Measurements from ENCODE around the gene AKT3. TPM values are rescaled to one million over a fixed set of nuclear protein-coding genes. Genes with fewer than 3 reads are reported as not detected.

AKT3 gene
- total RNA-seq (ENCODE audit: unreplicated experiment): 169 TPM
- long read RNA-seq, partial matches to known transcripts: 0 of 1 reads
- long read RNA-seq, other reads (novel, unspliced or antisense): 1 of 1 reads

- Mint-ChIP-seq H3K4me1 (ENCODE audit: low read depth, unreplicated experiment) (peaks cover 15% of the 10 kb centered on the region), H3K9me3 (ENCODE audit: unreplicated experiment) (peaks cover 8% of the 10 kb centered on the region), H3K4me3 (ENCODE audit: unreplicated experiment) (peak within 1 kb of the TSS; percentile 96), H3K36me3 (ENCODE audit: unreplicated experiment) (no peaks in the 10 kb centered on the region), H3K27me3 (ENCODE audit: unreplicated experiment) (peaks cover 12% of the 10 kb centered on the region), H3K27ac (ENCODE audit: unreplicated experiment) (peak within 1 kb of the TSS; percentile 99)
- peak; percentile 86 for DNase-seq
- no peak for TF ChIP-seq CTCF (IDR thresholded peaks at IDR 0.05; ENCODE audit: partially characterized antibody, unreplicated experiment)
These were observed at the start of gene AKT3 for GRCh38 chr1:243850202-243850451. AKT3 (minus strand) TSS chr1:243850243; CDS start chr1:243843170, 7,073 bp downstream.

- no peak overlapping the region for H3K4me3 Mint-ChIP-seq (ENCODE audit: unreplicated experiment)
- TF ChIP-seq CTCF (IDR thresholded peaks at IDR 0.05; ENCODE audit: partially characterized antibody, unreplicated experiment): no peak
- DNase-seq: no peak
- peaks cover 2% of the 10 kb centered on the region for H3K4me1 Mint-ChIP-seq (ENCODE audit: low read depth, unreplicated experiment)
- no peaks in the 10 kb centered on the region for H3K36me3 Mint-ChIP-seq (ENCODE audit: unreplicated experiment)
- H3K27me3 Mint-ChIP-seq (ENCODE audit: unreplicated experiment): peaks cover 3% of the 10 kb centered on the region
- no peak overlapping the region for H3K27ac Mint-ChIP-seq (ENCODE audit: unreplicated experiment)
- H3K9me3 Mint-ChIP-seq (ENCODE audit: unreplicated experiment): peaks cover 5% of the 10 kb centered on the region
These were observed 48.2 kb upstream of the AKT3 start for GRCh38 chr1:243898278-243898677.

DNA sequence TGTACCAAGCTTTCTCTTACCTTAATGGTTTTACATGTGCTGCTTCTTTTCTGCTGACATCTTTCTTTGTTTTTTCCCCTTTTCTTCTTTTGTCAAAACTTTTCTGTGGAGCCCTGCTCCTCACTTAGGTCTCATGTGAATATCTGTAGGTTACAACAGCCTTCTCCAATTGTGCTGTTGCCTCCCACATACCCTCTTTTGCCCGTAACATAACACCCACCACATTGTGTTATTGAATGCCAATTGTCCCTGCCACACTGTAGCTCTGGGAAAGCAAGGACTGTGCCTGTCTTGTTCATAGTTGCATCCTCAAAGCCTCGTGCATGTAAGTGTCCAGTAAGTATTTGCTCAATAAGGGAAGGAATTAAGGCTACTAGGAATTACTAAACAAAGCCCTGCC, 46.3 kb upstream of the AKT3 start:
- H3K4me3 Mint-ChIP-seq (ENCODE audit: unreplicated experiment): no peak overlapping the region
- H3K27me3 Mint-ChIP-seq (ENCODE audit: unreplicated experiment): no peaks in the 10 kb centered on the region
- peaks cover 4% of the 10 kb centered on the region for H3K9me3 Mint-ChIP-seq (ENCODE audit: unreplicated experiment)
- no peak for TF ChIP-seq CTCF (IDR thresholded peaks at IDR 0.05; ENCODE audit: partially characterized antibody, unreplicated experiment)
- H3K4me1 Mint-ChIP-seq (ENCODE audit: low read depth, unreplicated experiment): no peaks in the 10 kb centered on the region
- DNase-seq: no peak
- no peaks in the 10 kb centered on the region for H3K36me3 Mint-ChIP-seq (ENCODE audit: unreplicated experiment)
- no peak overlapping the region for H3K27ac Mint-ChIP-seq (ENCODE audit: unreplicated experiment)

- H3K4me1 Mint-ChIP-seq (ENCODE audit: low read depth, unreplicated experiment): peaks cover 10% of the 10 kb centered on the region
- no peak for TF ChIP-seq CTCF (IDR thresholded peaks at IDR 0.05; ENCODE audit: partially characterized antibody, unreplicated experiment)
- H3K27me3 Mint-ChIP-seq (ENCODE audit: unreplicated experiment): no peaks in the 10 kb centered on the region
- H3K36me3 Mint-ChIP-seq (ENCODE audit: unreplicated experiment): no peaks in the 10 kb centered on the region
- H3K27ac Mint-ChIP-seq (ENCODE audit: unreplicated experiment): no peak overlapping the region
- no peak overlapping the region for H3K4me3 Mint-ChIP-seq (ENCODE audit: unreplicated experiment)
- no peak for DNase-seq
- peaks cover 5% of the 10 kb centered on the region for H3K9me3 Mint-ChIP-seq (ENCODE audit: unreplicated experiment)
These were observed 42.4 kb upstream of the AKT3 start for GRCh38 chr1:243892456-243892855.

GRCh38 chr1:243890576-243890975, 40.5 kb upstream of the AKT3 start:
- H3K4me1 Mint-ChIP-seq (ENCODE audit: low read depth, unreplicated experiment): peaks cover 10% of the 10 kb centered on the region
- no peak for DNase-seq
- peak overlapping the region; percentile 5 for H3K27ac Mint-ChIP-seq (ENCODE audit: unreplicated experiment)
- no peaks in the 10 kb centered on the region for H3K27me3 Mint-ChIP-seq (ENCODE audit: unreplicated experiment)
- no peak overlapping the region for H3K4me3 Mint-ChIP-seq (ENCODE audit: unreplicated experiment)
- no peaks in the 10 kb centered on the region for H3K36me3 Mint-ChIP-seq (ENCODE audit: unreplicated experiment)
- TF ChIP-seq CTCF (IDR thresholded peaks at IDR 0.05; ENCODE audit: partially characterized antibody, unreplicated experiment): no peak
- peaks cover 2% of the 10 kb centered on the region for H3K9me3 Mint-ChIP-seq (ENCODE audit: unreplicated experiment)

Data from glutamatergic neuron (in vitro differentiated cells).